Lower leg skin (tissue), 3 donors: ENCODE results near the gene PSMA7.

Source experiments
- POLR2A ChIP-seq, 2 donors: fragments of 450-650 bp; IDR thresholded peaks; one replicate each; pipeline ENCODE4 v1.6.1; 2016 to 2017; ENCODE audit warnings: antibody characterized with exemption in 2 of 2, mild to moderate bottlenecking in 1 of 2, moderate library complexity in 1 of 2
- TF ChIP-seq, protein P1 (sequence below), 3 donors: fragments of 450-650 bp; IDR thresholded peaks; one replicate each; pipeline ENCODE4 v1.5.1; 2016; ENCODE audit warnings: antibody characterized with exemption in 3 of 3, mild to moderate bottlenecking in 3 of 3, moderate library complexity in 2 of 3

DNA sequence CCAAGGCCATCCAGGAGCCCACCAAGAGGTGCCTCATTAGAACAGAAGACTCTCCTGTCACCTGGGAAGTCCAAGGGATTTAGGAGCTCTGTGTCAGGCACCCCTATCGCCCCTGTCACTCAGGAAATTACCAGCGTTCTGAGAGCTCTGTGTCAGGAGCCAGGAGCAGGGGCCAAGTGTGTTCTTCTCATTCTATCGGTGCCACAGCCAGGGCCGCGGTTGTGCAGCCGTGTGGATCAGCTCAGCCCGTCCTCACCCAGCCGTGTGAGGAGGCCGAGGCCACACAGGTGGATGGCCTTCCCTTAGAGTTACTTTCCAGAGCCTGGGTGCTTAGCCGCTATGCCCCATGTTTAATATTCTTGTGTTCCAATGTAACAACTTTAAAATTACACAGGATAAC is 49.4 kb upstream of the PSMA7 start:
- TF ChIP-seq, protein P1, sequence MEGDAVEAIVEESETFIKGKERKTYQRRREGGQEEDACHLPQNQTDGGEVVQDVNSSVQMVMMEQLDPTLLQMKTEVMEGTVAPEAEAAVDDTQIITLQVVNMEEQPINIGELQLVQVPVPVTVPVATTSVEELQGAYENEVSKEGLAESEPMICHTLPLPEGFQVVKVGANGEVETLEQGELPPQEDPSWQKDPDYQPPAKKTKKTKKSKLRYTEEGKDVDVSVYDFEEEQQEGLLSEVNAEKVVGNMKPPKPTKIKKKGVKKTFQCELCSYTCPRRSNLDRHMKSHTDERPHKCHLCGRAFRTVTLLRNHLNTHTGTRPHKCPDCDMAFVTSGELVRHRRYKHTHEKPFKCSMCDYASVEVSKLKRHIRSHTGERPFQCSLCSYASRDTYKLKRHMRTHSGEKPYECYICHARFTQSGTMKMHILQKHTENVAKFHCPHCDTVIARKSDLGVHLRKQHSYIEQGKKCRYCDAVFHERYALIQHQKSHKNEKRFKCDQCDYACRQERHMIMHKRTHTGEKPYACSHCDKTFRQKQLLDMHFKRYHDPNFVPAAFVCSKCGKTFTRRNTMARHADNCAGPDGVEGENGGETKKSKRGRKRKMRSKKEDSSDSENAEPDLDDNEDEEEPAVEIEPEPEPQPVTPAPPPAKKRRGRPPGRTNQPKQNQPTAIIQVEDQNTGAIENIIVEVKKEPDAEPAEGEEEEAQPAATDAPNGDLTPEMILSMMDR (IDR thresholded peaks at IDR 0.05) = no peak
- TF ChIP-seq POLR2A (IDR thresholded peaks at IDR 0.05) = no peak
